B cell (primary cell): ENCODE results near the gene EZH2.

Source experiments
- EZH2 ChIP-seq: IDR thresholded peaks from 2 replicates; pipeline ENCODE4 v1.6.1; 2012; ENCODE audit warnings: borderline replicate concordance, low read depth, mild to moderate bottlenecking, moderate library complexity, low read length; ENCODE audit not compliant: insufficient read depth, poor library complexity, severe bottlenecking
- TF ChIP-seq, protein P1 (sequence below): fragments of 200-600 bp; IDR thresholded peaks from one replicate; pipeline ENCODE4 v1.8.0; 2022; ENCODE audit warnings: antibody characterized with exemption, mild to moderate bottlenecking

DNA sequence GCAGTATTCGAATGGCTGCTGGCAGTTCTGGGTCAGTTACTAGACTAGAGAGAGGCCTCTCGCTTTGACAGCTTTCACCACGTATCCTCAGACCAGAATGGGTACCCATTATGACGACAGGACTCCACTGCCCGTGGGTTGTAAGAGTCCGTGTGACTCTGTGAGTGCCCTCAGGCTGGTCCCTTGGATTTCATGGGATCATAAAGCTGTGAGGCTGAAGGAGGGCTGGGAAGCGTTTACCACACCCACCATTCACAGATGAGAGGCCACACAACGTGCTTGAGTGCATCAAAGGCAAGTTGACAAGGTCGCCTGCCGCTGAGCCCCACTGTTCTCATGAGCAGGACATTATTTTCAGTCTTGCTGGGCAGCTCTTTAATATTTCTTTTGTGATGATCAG is 87.2 kb downstream of the EZH2 start:
- TF ChIP-seq, protein P1, sequence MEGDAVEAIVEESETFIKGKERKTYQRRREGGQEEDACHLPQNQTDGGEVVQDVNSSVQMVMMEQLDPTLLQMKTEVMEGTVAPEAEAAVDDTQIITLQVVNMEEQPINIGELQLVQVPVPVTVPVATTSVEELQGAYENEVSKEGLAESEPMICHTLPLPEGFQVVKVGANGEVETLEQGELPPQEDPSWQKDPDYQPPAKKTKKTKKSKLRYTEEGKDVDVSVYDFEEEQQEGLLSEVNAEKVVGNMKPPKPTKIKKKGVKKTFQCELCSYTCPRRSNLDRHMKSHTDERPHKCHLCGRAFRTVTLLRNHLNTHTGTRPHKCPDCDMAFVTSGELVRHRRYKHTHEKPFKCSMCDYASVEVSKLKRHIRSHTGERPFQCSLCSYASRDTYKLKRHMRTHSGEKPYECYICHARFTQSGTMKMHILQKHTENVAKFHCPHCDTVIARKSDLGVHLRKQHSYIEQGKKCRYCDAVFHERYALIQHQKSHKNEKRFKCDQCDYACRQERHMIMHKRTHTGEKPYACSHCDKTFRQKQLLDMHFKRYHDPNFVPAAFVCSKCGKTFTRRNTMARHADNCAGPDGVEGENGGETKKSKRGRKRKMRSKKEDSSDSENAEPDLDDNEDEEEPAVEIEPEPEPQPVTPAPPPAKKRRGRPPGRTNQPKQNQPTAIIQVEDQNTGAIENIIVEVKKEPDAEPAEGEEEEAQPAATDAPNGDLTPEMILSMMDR, result no peak
- no peak for TF ChIP-seq EZH2
